CD4-positive, alpha-beta T cell treated with Interleukin-6 for 4 hours (primary cell): Measurements from ENCODE around the gene UBE2O.

Experiments used
- DNase-seq: peaks from one replicate; pipeline ENCODE4 v3.0.0-alpha.2; 2020; ENCODE audit warnings: mixed read lengths

Gene UBE2O

GRCh38 chr17:76452660-76453430, at the start of gene UBE2O:
TSS of gene UBE2O (minus strand) at chr17:76453152. CDS start at chr17:76453141, 11 bp downstream.
- DNase-seq = peak; percentile 91

DNA sequence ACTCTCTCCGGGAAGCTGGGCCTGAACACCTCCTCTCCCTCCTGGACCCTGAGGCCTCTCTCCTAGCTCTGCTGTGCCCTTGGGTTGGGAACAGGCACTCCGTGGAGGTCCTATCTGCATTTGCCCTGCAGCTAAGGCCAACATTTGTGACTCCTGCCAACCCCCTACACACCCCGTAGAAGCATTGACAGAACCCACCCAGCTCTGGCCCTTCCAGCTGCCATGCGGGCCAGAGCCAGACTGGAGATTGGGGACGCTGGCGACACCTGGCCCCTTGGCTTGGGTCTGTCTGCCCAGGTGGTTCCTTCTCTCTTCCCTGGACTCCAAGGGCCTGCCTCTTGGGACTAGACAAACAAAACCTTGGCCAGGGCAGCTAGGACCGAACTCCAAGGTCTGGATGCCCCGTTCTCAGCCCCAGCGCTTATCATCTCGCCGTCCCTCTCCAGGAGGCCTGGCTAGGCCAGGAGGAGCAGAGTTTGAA, 48.9 kb upstream of the UBE2O start:
- no peak for DNase-seq

- DNase-seq = peak; percentile 94
These were observed 48.3 kb upstream of the UBE2O start, which contains the start of gene RHBDF2 for GRCh38 chr17:76501018-76501826. TSS of gene RHBDF2 (minus strand) at chr17:76501423. CDS start at chr17:76481524, 19,899 bp downstream.

GRCh38 chr17:76500747-76501017, 47.7 kb upstream of the UBE2O start:
- DNase-seq = no peak

DNA sequence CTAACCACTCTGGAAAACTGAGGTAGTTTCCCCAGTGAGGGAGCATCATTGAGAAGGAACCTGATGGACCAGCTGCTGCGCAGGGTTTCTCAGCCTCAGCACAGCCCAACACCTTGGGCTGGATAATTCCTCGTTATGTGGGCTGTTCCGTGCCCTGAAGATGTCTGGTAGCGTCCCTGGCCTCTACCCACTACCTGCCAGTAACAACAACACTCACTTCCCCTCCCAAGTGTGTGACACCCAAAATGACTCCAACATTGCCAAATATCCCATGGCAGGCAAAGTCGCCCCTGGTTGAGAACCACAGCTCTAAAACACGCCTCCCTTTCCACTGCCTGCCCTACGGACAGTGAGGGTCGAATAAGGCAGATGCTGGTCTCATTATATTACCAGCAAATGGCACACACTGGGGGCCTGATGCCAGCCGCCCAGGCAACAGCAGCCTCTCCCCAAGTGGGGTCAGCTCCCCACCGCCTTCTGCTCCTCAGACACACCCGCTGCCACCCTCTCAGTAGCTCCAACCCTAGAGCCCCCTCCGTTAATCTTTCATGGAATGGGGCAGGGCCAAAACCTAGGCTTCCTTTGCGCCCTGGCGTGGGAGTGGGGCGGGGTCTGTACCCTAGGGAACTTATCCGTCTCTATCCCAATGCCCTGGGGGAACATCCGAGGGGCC, 47.3 kb upstream of the UBE2O start:
- no peak for DNase-seq

- DNase-seq = no peak
These were observed 46.3 kb upstream of the UBE2O start for GRCh38 chr17:76499267-76499667.

- no peak for DNase-seq
These were observed 45.9 kb upstream of the UBE2O start for GRCh38 chr17:76498876-76499251.

DNA sequence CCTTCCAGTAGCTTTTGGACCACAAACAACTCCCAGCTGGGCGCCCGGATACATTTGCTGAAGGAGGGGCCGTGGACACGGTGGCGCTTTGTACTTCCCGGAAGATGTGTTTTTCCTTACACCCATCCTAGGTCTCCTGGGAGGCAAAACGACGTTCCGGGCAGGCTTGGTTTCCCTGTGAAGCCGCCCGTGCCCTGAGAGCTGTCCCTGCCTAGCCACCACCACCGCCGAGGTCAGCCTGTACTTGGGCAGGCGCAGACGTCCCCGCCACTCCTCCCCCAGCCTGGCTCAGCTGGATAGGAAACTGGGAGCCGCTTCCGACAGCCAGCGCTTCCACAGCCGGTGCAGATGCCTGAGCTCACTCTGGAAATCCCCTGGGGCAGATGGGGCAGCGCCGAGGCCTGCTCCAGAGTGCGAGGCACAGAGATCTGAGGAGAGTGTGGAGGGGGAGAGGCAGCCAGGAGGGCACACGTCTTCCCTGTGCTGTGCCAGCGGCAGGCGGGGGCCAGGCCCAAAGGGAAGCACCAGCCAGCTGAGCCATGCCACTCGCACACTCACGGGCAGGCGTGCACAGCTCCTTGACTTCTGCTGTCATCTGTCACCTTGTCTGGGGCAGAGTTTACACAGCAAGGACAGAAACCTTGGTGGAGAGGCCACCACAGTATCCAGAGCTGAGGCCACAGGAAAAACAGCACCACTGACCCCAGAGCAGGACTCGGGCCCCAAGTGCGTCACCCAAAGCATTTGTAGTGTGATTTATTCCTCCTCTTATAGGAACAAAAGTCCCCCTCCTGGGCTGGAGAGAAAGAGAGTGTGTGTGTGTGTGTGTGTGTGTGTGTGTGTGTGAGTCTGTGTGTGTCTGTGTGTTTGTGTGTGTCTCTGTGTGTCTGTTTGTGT, 45.3 kb upstream of the UBE2O start:
- no peak for DNase-seq

- no peak for DNase-seq
These were observed 44.7 kb upstream of the UBE2O start for GRCh38 chr17:76497699-76497978.

GRCh38 chr17:76496464-76496863, 43.5 kb upstream of the UBE2O start:
- no peak for DNase-seq

DNA sequence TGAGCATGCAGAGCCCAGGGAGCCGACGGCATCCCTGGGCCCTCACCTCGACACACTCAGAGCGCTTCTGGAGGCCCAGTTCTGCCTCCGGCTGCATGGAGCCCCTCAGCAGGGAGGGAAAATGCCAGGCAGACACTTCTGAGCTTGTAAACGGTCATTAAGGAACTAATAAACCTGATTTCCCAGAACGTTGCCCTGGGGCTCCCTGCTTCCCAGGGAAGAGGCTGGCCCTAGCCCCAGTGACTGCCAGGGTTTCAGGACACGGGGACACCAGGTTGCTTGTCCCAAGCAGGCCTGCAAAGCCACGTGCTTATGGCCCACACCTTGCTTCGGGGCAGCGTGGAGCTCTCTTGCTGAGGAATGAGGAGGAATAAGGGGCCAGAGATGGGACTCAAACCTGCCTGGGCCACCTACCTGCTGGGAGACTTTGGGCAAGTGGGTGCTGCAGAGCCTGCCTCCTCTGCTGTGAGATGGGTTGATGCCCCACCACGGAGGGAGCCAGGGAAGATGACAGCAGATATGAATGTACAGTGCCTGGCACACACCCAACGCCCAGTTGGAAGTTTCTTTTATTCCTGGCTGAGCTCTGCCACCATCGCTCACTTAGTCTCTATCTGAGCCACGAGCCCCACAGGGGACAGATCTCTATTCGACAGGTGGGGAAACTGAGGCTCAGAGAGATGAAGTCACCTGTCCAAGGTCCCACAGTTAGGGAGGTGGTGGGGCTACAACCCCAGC, 42.9 kb upstream of the UBE2O start:
- no peak for DNase-seq

DNA sequence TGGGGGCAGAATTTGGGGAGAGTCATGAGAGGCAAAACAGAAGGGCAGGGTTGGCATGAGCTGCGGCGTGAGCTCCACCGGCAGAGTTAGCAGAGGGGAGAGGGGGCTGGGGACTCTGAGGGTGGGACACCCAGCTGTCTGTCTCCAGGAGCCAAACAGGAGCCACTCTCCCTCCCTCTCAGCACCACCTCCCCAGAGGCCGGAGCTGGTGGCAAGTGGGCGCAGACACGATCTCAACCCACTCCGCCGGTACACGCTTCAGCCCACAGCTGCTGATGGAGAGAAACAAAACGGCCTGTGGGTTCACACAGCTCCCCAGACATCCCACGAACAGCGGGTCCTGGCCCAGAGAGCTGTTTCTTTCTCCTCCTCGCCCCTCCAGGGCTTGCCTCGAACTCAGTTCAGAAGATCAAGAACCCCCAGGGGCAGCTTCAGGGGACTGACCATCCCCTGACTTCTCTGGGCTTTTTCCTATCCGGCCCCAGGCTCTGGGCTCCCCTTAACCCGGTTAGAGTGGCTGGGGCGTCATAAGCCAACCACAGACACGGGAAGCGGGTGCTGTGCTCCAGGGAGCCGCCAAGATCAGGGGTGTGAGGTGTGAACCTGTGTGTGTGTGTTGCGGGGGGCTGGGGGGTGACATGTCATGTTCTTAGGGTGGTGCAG, 40.7 kb upstream of the UBE2O start:
- DNase-seq = peak; percentile 43

DNA sequence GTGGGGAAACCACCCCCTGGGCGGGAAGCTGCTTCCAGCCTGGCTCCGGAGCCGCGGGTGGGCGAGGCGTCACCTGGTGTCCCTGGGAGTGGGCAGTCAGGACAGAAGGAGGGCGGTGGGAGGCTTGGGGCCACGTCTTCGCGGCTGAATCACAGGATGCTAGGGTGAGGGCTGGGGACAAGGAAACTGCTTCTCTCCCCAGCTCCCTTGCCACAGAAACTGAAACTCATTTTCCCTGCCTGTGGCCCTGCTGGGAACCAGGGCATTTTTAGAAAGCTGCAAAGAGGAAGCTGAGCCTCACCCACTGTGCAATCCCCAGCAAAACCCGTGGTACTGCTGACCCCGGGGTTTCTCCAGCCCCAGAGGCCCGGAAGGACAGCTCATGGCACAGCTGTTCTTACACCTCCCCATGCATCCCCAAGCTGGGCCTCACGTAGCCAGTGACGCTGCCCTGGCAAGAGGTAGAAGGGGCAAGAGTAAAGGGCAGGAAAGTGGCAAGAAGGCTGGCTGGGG, 40.1 kb upstream of the UBE2O start:
- DNase-seq = peak; percentile 47

DNA sequence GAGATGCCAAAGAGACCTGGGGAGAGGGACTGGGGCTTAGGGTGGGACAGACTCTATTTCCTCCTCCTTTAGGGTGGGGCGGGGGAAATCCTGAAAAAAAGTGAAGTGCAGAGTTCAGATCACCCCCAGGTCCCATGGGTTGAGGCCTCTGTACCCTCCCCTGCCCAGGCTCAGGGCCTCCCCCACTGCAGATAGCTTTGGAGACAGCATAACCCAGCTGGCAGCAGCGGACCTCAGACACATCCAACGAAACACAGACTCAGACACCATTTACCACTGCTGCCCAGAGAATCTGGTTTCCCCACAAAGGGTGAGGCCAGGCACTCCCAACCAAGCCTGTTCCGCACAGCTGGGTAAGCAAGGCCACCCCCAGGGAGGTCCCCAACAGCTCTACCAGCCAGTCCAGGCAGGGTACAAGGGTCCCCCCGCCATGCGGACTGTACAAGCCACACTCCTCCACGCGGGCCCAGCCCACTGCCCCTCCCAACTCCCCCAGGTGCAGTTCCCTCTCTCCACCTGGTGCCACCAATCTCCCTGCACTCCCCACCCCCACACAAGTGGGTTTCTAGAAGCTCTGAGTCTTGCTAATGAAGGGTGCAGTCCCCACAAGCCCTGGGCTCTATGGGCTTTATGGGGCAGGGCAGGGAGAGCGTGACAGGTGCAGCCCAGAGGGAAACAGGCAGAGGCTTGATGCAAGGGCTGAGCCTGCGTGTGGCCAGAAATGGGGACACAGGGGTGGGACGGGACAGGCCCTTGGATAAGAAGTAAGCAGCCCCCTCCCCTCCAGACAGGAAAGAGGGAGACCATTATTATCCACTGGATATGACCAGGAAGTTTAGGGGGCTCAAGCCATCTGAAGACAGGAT, 39.4 kb upstream of the UBE2O start:
- DNase-seq = no peak

- DNase-seq = peak; percentile 22
These were observed 38.5 kb upstream of the UBE2O start for GRCh38 chr17:76491271-76492122.

GRCh38 chr17:76490112-76490710, 37.3 kb upstream of the UBE2O start:
- no peak for DNase-seq

DNA sequence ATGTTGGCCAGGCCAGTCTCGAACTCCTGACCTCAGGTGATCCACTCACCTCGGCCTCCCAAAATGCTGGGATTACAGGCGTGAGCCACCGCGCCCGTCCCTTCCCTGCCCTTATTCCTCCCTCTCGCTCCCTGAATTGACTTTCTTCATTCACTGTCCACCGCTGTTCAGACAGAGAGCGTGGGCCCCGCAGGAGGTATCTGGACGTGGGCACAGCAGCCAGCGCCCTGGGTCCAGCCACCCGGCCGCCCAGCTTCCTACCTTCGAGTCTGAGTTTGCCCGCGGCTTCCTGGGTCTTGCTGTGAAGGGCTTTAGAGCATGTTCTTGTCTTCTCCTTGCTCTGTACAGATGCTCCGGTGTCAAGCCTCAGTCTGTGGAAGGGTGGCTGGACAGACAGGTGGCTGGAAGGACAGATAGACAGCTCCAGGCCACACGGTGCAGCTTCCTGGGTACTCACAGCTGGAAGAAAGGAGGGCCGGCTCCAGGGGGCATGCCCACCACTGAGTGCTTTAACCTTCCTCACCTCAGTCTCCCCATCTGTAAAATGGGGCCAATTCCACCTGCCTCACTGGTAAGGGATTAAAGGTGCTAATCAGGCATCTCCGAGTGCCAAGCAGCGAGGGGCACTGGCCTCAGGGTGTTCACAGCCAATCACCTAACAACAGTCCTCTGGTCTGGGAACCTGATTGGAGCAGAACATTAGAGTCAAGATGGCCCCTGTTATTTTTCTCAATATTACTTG, 34.7 kb upstream of the UBE2O start:
- DNase-seq = no peak

- DNase-seq = no peak
These were observed 32.6 kb upstream of the UBE2O start for GRCh38 chr17:76485569-76485968.
